MCF 10A (cell line): Measurements from ENCODE around the gene TFAP2D. TPM values are rescaled to one million over a fixed set of nuclear protein-coding genes. Genes with fewer than 3 reads are reported as not detected.

Experiments
- BruUV-seq: library from RNA; stranded (reverse); fragments of 400-500 nt; replicated peaks from 2 replicates; lab custom pipeline; 2021; lab: Mats Ljungman, UMichigan
- CTCF ChIA-PET: fragments of 300-600 bp; sonication (Branson Sonifier 250); formaldehyde crosslinking; extraction: SDS; loops from one replicate; lab custom pipeline; 2021; ENCODE audit warnings: antibody characterized with exemption, inconsistent platforms; lab: Yijun Ruan, JAX
- POLR2A ChIA-PET: fragments of 300-600, 350-650 bp; sonication (Branson Sonifier 250); formaldehyde crosslinking; extraction: SDS; loops from one replicate; lab custom pipeline; 2020; ENCODE audit warnings: antibody characterized with exemption, inconsistent platforms; lab: Yijun Ruan, JAX
- DNase-seq: peaks from one replicate; pipeline ENCODE4 v3.0.0-alpha.2; 2018; ENCODE audit not compliant: unreplicated experiment
- H3K27ac Mint-ChIP-seq: one replicate; pipeline ENCODE4 v1.8.0; 2022; ENCODE audit warnings: mild to moderate bottlenecking, low read depth, mixed read lengths; ENCODE audit not compliant: unreplicated experiment
- H3K27me3 Mint-ChIP-seq: one replicate; pipeline ENCODE4 v1.8.0; 2022; ENCODE audit warnings: mixed read lengths; ENCODE audit not compliant: insufficient read depth, unreplicated experiment
- H3K36me3 Mint-ChIP-seq: one replicate; pipeline ENCODE4 v1.8.0; 2022; ENCODE audit warnings: mild to moderate bottlenecking, moderate library complexity, mixed read lengths; ENCODE audit not compliant: insufficient read depth, unreplicated experiment
- H3K4me1 Mint-ChIP-seq: one replicate; pipeline ENCODE4 v1.8.0; 2022; ENCODE audit warnings: mixed read lengths; ENCODE audit not compliant: insufficient read depth, unreplicated experiment
- H3K4me3 Mint-ChIP-seq: one replicate; pipeline ENCODE4 v1.8.0; 2022; ENCODE audit warnings: mild to moderate bottlenecking, moderate library complexity, mixed read lengths; ENCODE audit not compliant: unreplicated experiment
- H3K9me3 Mint-ChIP-seq: one replicate; pipeline ENCODE4 v1.8.0; 2022; ENCODE audit warnings: mixed read lengths; ENCODE audit not compliant: unreplicated experiment
- CTCF ChIP-seq: fragments of 200-600 bp; IDR thresholded peaks from one replicate; pipeline ENCODE4 v1.8.0; 2022; ENCODE audit warnings: antibody characterized with exemption, mild to moderate bottlenecking; ENCODE audit not compliant: unreplicated experiment
- intact Hi-C: fragments of 100-400 bp; cut with micrococcal nuclease; formaldehyde crosslinking; loops from 2 replicates; pipeline ENCODE4 v1.14.1; 2022
- total RNA-seq: library from RNA; stranded (reverse); gene quantifications from 2 replicates; pipeline ENCODE4 v1.2.3, GENCODE V29; 2022

Gene TFAP2D
- total RNA-seq, 1 experiment from 2014 or later = not detected

DNA sequence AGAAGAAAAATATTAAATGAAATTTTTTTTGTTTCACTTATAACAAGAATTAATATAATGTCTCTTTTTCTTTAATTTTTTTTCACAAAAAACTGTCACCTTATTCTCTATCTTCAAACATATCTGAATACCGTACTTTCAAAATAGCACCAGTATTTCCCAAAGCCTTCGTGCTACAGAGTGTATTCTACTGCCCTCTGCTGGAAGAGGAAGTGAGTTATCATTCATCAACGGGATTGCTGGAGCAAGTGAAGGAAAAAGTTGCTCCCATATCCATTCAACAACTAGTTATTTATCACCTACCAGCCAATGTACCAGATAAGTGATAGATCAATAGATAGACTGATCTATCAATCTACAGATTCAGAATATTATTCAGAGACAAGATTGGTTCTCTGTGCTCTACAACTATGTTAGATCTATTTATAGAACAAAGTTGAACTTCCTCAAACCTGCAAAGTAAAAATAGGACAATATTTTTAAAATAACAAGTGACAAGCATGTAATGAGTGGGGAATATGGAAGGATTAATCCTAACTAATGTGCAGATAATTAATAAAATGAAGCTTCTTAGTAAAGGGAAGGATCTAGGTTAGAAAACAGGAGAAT lies 78.7 kb downstream of the TFAP2D start:
- no peaks in the 10 kb centered on the region for H3K36me3 Mint-ChIP-seq

GRCh38 chr6:50792771-50793170 lies 79.4 kb downstream of the TFAP2D start:
- H3K27me3 Mint-ChIP-seq = peaks cover 32% of the 10 kb centered on the region
- no TSS peak for BruUV-seq
- no peak for TF ChIP-seq CTCF
- H3K27ac Mint-ChIP-seq = no peak overlapping the region
- H3K9me3 Mint-ChIP-seq = no peaks in the 10 kb centered on the region
- no peaks in the 10 kb centered on the region for H3K36me3 Mint-ChIP-seq
- H3K4me1 Mint-ChIP-seq = no peaks in the 10 kb centered on the region
- CTCF ChIA-PET = interaction anchor here (0.6 to 2.5 kb wide), 3 partner anchors 16 to 648 kb away, joined by 3 to 8 read pairs (median 4); no protein-coding TSS in a partner anchor
- POLR2A ChIA-PET = no interaction called here
- no peak overlapping the region for H3K4me3 Mint-ChIP-seq
- intact Hi-C loops = loop anchor here (1.0 to 2.0 kb wide), 2 partner anchors 136 to 664 kb away; no protein-coding TSS in a partner anchor
- DNase-seq = no peak

More for the DNA sequence above, 78.7 kb downstream of the TFAP2D start:
- H3K4me3 Mint-ChIP-seq = no peak overlapping the region
- peak; percentile 68 for DNase-seq
- H3K27me3 Mint-ChIP-seq = peaks cover 25% of the 10 kb centered on the region
- no TSS peak for BruUV-seq
- intact Hi-C loops = loop anchor here (1.0 to 2.0 kb wide), 2 partner anchors 136 to 663 kb away; no protein-coding TSS in a partner anchor
- CTCF ChIA-PET = interaction anchor here (0.6 kb wide), 1 partner anchor 663 kb away, joined by 3 read pairs; no protein-coding TSS in a partner anchor
- H3K4me1 Mint-ChIP-seq = no peaks in the 10 kb centered on the region
- no peaks in the 10 kb centered on the region for H3K9me3 Mint-ChIP-seq
- POLR2A ChIA-PET = no interaction called here
- no peak overlapping the region for H3K27ac Mint-ChIP-seq
- peak; percentile 72 for TF ChIP-seq CTCF

- CTCF ChIA-PET = interaction anchor here (0.6 to 1.0 kb wide), 6 partner anchors 13 to 1141 kb away, joined by 3 to 5 read pairs (median 4); no protein-coding TSS in a partner anchor
- DNase-seq = no peak
- peaks cover 33% of the 10 kb centered on the region for H3K27me3 Mint-ChIP-seq
- H3K4me1 Mint-ChIP-seq = no peaks in the 10 kb centered on the region
- H3K27ac Mint-ChIP-seq = no peak overlapping the region
- H3K9me3 Mint-ChIP-seq = no peaks in the 10 kb centered on the region
- intact Hi-C loops = no loop called here
- no peak overlapping the region for H3K4me3 Mint-ChIP-seq
- no peaks in the 10 kb centered on the region for H3K36me3 Mint-ChIP-seq
- no peak for TF ChIP-seq CTCF
- BruUV-seq = no TSS peak
- POLR2A ChIA-PET = no interaction called here
Measured at GRCh38 chr6:50795574-50795973, 82.2 kb downstream of the TFAP2D start.

GRCh38 chr6:50804283-50804682 lies 91.0 kb downstream of the TFAP2D start:
- no peaks in the 10 kb centered on the region for H3K4me1 Mint-ChIP-seq
- H3K36me3 Mint-ChIP-seq = no peaks in the 10 kb centered on the region
- no peaks in the 10 kb centered on the region for H3K27me3 Mint-ChIP-seq
- TF ChIP-seq CTCF = no peak
- H3K9me3 Mint-ChIP-seq = no peaks in the 10 kb centered on the region
- H3K4me3 Mint-ChIP-seq = no peak overlapping the region
- POLR2A ChIA-PET = no interaction called here
- no TSS peak for BruUV-seq
- no peak overlapping the region for H3K27ac Mint-ChIP-seq
- CTCF ChIA-PET = interaction anchor here (0.5 to 0.6 kb wide), 2 partner anchors 34 to 546 kb away, joined by 3 read pairs; no protein-coding TSS in a partner anchor
- intact Hi-C loops = no loop called here
- DNase-seq = no peak
